Vagina (tissue), 2 donors: ENCODE data around the gene RASL11B. TPM values are rescaled to one million over a fixed set of nuclear protein-coding genes. Genes with fewer than 3 reads are reported as not detected.

ENCODE experiments used
- DNase-seq, 2 donors: peaks; one replicate each; pipeline ENCODE4 v3.0.0-alpha.2; 2017; ENCODE audit errors: extremely low spot score in 2 of 2
- H3K27ac ChIP-seq: fragments of 200-600 bp; sonication (generic); one replicate; pipeline ENCODE4 v1.5.1; 2019
- H3K27me3 ChIP-seq: fragments of 200-600 bp; sonication (generic); one replicate; pipeline ENCODE4 v1.5.1; 2019
- H3K36me3 ChIP-seq, 2 donors: fragments of 200-600 bp; sonication (generic); one replicate each; pipeline ENCODE4 v1.5.1; 2017 to 2019
- H3K4me1 ChIP-seq: fragments of 200-600 bp; sonication (generic); one replicate; pipeline ENCODE4 v1.5.1; 2019
- H3K4me3 ChIP-seq, 2 donors: fragments of 200-600 bp; sonication (generic); 1 replicate in 1 of 2; 2 replicates in 1 of 2; pipeline ENCODE4 v1.5.1; 2016 to 2019
- H3K9me3 ChIP-seq: fragments of 200-600 bp; sonication (generic); one replicate; pipeline ENCODE4 v1.5.1; 2019
- POLR2A ChIP-seq, 2 donors: fragments of 450-650 bp; IDR thresholded peaks; one replicate each; pipeline ENCODE4 v1.6.1; 2017; ENCODE audit warnings: antibody characterized with exemption in 2 of 2, mild to moderate bottlenecking in 2 of 2, moderate library complexity in 2 of 2
- POLR2AphosphoS5 ChIP-seq, 2 donors: sonication (generic); formaldehyde crosslinking; IDR thresholded peaks; one replicate each; pipeline ENCODE4 v1.9.0; 2017; ENCODE audit warnings: antibody characterized with exemption in 2 of 2, mild to moderate bottlenecking in 2 of 2, low read depth in 1 of 2; ENCODE audit not compliant: insufficient read depth in 1 of 2
- intact Hi-C: fragments of 100-400 bp; cut with DNase I; formaldehyde crosslinking; loops from one replicate; pipeline ENCODE4 v1.15.1; 2023
- total RNA-seq: library from RNA; depleted of rRNA; stranded (reverse); fragments of >200 nt; gene quantifications from one replicate; pipeline ENCODE4 v1.2.3, GENCODE V29; 2016
- TF ChIP-seq, protein P1 (sequence below), 3 experiments: fragments of 450-650 bp in 2 of 3; fragments of 200-600 bp in 1 of 3; sonication (generic) in 1 of 3; IDR thresholded peaks; one replicate each; pipeline ENCODE4 v1.5.1; 2017 to 2019; ENCODE audit warnings: antibody characterized with exemption in 3 of 3, mild to moderate bottlenecking in 2 of 3, moderate library complexity in 2 of 3

Gene RASL11B
- total RNA-seq, 1 donor from 2014 or later: 9.3 TPM

DNA sequence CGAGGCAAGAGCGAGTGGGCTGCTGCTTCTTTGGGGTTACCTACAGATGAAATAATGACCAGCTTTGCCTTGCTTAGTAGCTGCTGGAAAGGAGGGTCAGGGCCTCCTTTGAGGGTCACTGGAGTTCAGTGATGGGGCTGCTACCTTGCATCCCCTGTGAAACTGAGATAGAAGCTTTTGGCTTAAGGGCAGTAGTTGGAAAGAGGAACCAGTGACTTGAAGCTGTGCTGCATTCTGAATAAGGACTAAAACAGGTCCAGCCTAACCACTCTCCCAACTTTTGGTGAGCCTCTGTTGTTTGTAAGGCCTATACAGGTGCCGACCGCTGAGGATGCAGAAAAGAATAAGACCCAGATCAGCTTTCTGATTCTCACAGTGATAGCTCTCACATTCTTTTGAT, 41.2 kb downstream of the RASL11B start:
- H3K4me3 ChIP-seq: no peak overlapping the region
- H3K36me3 ChIP-seq: peaks cover 0 to 3% of the 10 kb centered on the region in 2 donors
- TF ChIP-seq, protein P1, sequence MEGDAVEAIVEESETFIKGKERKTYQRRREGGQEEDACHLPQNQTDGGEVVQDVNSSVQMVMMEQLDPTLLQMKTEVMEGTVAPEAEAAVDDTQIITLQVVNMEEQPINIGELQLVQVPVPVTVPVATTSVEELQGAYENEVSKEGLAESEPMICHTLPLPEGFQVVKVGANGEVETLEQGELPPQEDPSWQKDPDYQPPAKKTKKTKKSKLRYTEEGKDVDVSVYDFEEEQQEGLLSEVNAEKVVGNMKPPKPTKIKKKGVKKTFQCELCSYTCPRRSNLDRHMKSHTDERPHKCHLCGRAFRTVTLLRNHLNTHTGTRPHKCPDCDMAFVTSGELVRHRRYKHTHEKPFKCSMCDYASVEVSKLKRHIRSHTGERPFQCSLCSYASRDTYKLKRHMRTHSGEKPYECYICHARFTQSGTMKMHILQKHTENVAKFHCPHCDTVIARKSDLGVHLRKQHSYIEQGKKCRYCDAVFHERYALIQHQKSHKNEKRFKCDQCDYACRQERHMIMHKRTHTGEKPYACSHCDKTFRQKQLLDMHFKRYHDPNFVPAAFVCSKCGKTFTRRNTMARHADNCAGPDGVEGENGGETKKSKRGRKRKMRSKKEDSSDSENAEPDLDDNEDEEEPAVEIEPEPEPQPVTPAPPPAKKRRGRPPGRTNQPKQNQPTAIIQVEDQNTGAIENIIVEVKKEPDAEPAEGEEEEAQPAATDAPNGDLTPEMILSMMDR (IDR thresholded peaks at IDR 0.05): no peak
- TF ChIP-seq POLR2A (IDR thresholded peaks at IDR 0.05) (no peak), POLR2AphosphoS5 (IDR thresholded peaks at IDR 0.05; ENCODE audit: insufficient read depth in 1 of 2, low read depth in 1 of 2) (no peak)
- intact Hi-C loops: no loop called here
- H3K9me3 ChIP-seq: no peaks in the 10 kb centered on the region
- no peaks in the 10 kb centered on the region for H3K4me1 ChIP-seq
- no peak overlapping the region for H3K27ac ChIP-seq
- H3K27me3 ChIP-seq: no peaks in the 10 kb centered on the region
- no peak for DNase-seq

GRCh38 chr4:52904421-52904820, 42.3 kb downstream of the RASL11B start:
- H3K36me3 ChIP-seq: peaks cover 0 to 3% of the 10 kb centered on the region in 2 donors
- TF ChIP-seq POLR2A (IDR thresholded peaks at IDR 0.05) (no peak), POLR2AphosphoS5 (IDR thresholded peaks at IDR 0.05; ENCODE audit: insufficient read depth in 1 of 2, low read depth in 1 of 2) (no peak)
- TF ChIP-seq, protein P1 (IDR thresholded peaks at IDR 0.05): no peak
- intact Hi-C loops: no loop called here
- DNase-seq: no peak
- no peaks in the 10 kb centered on the region for H3K9me3 ChIP-seq
- no peaks in the 10 kb centered on the region for H3K4me1 ChIP-seq
- no peak overlapping the region for H3K4me3 ChIP-seq
- no peaks in the 10 kb centered on the region for H3K27me3 ChIP-seq
- H3K27ac ChIP-seq: no peak overlapping the region

DNA sequence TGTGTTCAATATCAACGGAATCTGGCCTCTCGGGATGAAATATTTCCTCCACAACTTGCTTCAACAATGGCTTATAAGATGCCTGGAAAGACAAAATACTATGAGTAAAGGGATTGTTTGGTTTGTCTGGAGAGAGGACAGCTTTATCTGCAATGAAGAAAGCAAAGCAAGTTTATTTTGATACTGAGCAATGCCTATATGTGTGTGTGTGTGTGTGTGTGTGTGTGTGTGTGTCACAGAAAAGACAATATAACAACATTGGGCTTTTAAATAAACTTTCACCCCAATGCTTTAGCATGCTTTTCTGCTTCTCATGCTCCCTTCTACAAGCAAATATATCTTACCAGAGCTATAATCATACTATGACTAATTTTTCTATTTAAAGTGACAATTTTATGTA, 45.4 kb downstream of the RASL11B start:
- Histone ChIP-seq H3K27ac (no peak overlapping the region), H3K9me3 (no peaks in the 10 kb centered on the region), H3K36me3 (peaks cover 0 to 3% of the 10 kb centered on the region in 2 donors), H3K4me3 (no peak overlapping the region), H3K27me3 (no peaks in the 10 kb centered on the region), H3K4me1 (peaks cover 9% of the 10 kb centered on the region)
- intact Hi-C loops: no loop called here
- DNase-seq: no peak
- TF ChIP-seq, protein P1 (IDR thresholded peaks at IDR 0.05): no peak
- TF ChIP-seq POLR2AphosphoS5 (IDR thresholded peaks at IDR 0.05; ENCODE audit: insufficient read depth in 1 of 2, low read depth in 1 of 2) (no peak), POLR2A (IDR thresholded peaks at IDR 0.05) (no peak)

GRCh38 chr4:52910115-52910514, 48.0 kb downstream of the RASL11B start:
- Histone ChIP-seq H3K36me3 (peaks cover 0 to 3% of the 10 kb centered on the region in 2 donors), H3K4me3 (no peak overlapping the region), H3K4me1 (peaks cover 14% of the 10 kb centered on the region), H3K27me3 (no peaks in the 10 kb centered on the region), H3K27ac (no peak overlapping the region), H3K9me3 (no peaks in the 10 kb centered on the region)
- TF ChIP-seq, protein P1 (IDR thresholded peaks at IDR 0.05): no peak
- no peak for TF ChIP-seq POLR2A (IDR thresholded peaks at IDR 0.05)
- no peak for TF ChIP-seq POLR2AphosphoS5 (IDR thresholded peaks at IDR 0.05; ENCODE audit: insufficient read depth in 1 of 2, low read depth in 1 of 2)
- DNase-seq: no peak
- intact Hi-C loops: no loop called here

GRCh38 chr4:52911684-52912294, 49.7 kb downstream of the RASL11B start:
- Histone ChIP-seq H3K9me3 (no peaks in the 10 kb centered on the region), H3K4me3 (no peak overlapping the region), H3K36me3 (no peaks in the 10 kb centered on the region), H3K27me3 (no peaks in the 10 kb centered on the region), H3K4me1 (peaks cover 14% of the 10 kb centered on the region), H3K27ac (no peak overlapping the region)
- intact Hi-C loops: no loop called here
- no peak for DNase-seq
- TF ChIP-seq POLR2A (IDR thresholded peaks at IDR 0.05): no peak
- TF ChIP-seq, protein P1 (IDR thresholded peaks at IDR 0.05): peak; percentile 7 to 31 (median 30)
